Daoy (cell line): Measurements from ENCODE around the gene MYRIP. TPM values are rescaled to one million over a fixed set of nuclear protein-coding genes. Genes with fewer than 3 reads are reported as not detected.
"Not testable (repeated sequence)": the region's sequence is repeated elsewhere in the genome, so short reads cannot be mapped to it uniquely, and the experiment has no call there.

Experiments
- DNase-seq: peaks from one replicate; pipeline ENCODE4 v3.0.0-alpha.2; 2015; ENCODE audit warnings: low read depth
- total RNA-seq: library from RNA; depleted of rRNA; stranded (reverse); fragments of >200 nt; shearing (Covaris generic); gene quantifications from 2 replicates; pipeline ENCODE4 v1.2.3, GENCODE V29; 2014

MYRIP gene
- total RNA-seq, 1 experiment from 2014 or later, result not detected

DNA sequence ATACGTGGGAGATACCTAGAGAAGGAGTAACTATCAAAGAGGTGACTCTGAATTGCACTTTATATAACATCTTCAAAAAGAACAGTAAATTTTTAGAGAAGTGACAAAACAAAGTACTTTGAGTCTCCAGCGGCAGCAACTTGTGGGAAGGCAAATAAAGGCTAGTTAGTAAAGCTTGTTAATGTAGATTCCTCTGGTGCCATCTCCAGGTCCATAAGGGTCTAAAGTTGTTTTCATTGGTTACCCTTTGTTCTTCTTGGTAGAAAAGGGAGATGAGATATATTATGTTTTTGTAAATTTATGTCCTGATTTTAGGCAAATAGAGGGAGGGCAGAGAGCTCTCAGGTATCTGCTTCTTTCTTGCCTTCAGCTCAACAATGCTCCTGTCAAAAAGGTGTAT lies 161.6 kb downstream of the MYRIP start:
- no peak for DNase-seq

DNA sequence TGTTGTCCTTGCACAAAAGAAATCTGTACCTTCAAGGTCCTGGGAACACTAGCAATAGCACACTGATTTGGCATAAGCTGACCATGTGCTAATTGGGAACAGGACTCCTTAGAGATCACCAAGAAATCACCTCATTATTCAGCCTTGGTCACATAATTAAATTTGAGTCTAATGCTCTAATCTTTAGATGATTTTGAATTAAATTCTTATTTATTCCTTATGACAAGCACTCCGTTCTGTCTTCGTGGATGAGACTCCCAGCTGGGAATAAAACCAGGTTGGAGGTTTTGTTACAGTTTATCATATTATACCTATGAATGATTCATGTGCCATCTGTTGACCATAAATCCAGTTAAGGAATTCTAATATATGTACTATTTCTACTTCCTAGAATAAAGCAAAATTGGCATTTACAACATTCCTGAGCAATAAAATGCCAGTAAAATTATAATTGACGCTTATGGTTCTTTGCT lies 162.2 kb downstream of the MYRIP start:
- DNase-seq, result no peak

DNA sequence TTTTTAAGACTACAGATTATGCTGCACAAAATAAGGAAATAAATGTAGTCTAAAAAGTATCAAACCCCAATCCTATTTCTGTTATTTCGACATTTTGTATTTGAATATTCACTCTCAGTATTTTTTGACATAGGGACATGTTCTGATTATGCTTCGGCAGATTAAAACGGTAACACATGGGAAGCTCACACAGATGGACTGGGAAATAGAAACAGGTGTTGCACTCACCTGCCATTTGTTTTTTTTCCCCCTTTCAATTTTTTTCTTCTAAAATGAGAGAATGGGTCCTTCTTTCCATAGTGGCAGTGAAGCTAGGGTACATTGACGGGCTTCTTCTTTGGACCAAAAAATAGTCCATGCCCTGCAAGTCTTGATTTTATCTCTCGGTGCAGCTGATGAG lies 163.1 kb downstream of the MYRIP start:
- DNase-seq, result no peak

DNA sequence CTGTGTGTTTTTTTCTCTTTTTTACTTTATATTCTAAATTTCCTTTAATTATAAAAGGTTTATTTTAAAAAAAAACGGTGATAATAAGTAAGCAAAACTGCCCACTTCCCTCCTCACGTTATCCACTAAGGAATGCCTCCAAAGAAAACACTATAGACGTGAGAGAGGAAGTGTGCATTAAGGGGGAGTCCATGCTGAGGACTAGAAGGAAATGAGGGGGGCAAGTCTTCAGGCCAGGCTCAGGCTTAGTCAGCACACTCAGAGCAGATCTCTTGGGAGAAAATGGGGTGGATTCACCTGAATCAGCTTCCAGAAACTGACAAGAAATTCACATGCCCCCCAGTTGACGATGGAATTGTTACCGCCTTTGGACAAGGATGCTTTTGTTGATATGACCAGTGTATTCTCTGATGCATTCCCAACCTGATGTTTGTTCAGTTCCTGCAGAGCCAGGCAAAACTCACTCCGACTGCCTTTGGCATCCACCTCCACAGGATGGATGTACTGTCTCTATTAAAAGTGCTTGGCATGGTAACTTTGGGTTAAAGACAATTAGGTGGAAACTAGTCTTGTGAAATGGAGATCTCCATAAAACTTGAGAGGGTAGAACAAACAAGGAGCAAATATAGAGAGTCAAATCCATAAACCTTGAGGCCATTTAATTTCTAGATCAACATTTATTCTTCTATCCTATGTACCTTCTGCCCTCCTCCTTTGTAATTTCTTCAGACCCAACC lies 167.8 kb downstream of the MYRIP start:
- DNase-seq, result no peak

DNA sequence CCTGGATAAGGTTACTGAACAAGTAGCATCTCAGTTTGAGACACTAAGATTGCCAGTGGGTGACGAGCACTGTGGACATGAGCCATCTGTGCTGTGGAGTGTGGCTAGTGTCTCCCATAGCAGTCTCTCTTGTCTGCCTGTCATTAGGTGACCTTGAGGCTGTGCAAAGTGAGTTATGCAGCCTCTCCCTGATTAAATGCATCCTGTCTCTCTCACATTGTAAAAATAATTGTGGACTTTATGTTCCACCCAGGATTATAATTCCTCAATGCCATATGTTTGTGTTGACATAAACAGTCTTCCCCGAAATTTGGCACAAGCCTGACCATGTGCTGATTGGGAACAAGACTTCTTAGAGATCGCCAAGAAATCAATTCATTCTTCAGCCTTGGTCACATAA lies 168.9 kb downstream of the MYRIP start:
- no peak for DNase-seq

DNA sequence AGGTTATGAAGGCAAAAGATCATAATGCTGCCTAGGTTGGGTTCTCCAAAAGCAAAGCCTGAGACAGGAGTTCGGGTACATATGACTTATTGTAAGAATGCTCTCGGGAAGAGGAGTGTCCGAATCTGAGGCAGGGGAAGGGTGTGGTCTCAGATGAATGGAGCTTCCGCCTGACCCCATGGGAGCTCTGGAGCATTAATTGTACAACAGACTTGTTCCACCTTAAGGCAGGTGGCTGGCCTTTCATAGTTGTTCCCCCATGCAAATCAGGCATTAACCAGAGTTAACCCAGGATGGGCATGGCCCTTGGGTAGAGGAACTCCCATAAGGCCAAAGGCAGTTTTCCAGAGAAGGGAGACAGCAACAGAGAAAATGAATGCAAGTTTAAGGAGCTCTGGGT lies 170.6 kb downstream of the MYRIP start:
- DNase-seq, result no peak

DNA sequence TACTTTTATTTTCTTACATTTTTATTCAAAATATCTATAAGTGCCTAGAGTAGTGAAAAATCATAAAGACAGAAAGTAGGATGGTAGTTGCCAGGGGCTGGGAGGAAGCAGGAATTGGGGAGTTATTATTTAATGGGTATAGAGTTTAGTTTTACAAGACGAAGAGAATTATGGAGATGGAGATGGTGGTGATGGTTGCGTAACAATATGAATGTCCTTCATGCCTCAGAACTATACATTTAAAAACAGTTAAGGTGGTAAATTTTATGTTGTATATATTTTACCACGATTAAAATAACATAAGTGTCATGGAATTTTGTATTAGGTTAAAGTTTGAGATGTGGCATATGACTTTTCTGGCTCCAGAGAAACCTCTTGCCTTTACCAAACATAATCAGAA lies 171.4 kb downstream of the MYRIP start:
- no peak for DNase-seq

DNA sequence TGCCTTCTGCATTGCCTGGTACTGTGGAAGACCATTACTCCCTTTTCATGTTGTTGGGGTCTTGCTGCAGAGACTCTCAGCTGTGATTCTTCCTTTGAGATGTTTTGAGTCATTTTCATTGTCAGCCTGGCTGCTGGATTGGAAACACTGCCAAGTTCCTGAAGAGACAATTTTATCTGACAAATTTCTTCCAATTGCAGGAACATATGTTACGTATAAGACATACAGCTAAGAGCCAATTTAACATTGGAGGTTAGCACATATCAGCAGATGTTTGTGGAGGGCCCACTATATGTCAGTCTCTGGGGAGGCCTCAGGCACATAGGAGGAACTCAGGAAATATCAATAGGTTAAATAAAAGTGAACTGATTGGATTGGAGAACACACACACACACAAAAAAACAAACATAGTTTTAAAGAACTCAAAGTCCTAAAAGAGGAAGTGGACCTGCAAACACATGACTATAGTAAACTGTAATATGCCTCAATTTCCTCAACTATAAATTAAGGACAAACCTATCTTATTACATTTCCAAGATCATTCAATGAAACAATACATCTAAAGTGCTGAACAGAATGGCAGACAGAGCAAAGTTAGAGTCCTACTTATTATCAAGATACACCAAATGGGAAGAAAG lies 172.3 kb downstream of the MYRIP start:
- DNase-seq, result no peak

DNA sequence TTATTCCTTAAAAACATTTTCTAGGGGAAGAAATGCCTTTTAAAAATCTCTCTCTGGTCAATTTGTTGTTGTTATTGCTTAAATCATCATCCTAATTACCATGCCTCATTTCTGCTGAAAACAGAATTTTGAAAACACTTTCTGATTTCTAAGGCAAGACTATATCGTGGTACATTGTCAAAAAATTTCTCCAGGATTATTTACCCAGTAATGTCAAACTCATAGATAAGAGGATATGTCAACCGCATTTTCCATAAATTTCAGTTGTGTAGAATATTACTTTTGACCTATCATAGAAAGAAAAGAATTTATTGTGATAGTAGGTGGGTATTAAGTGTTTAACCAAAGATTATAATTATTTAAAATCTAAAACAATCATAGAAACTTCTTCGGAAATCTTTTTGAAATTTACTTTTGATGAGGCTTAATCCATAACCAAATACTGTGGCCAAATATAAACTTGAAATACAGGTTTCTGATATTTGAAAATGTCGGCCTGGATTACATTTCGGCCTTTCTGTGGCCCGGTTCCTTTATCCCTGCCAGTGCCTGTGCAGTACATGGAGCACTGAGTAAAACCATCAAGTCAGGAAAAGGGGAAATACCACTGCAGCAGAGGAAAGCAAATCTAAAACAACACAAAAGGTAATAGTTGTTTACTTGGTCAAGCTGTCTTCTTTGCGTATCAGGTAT lies 173.4 kb downstream of the MYRIP start:
- DNase-seq, result no peak

DNA sequence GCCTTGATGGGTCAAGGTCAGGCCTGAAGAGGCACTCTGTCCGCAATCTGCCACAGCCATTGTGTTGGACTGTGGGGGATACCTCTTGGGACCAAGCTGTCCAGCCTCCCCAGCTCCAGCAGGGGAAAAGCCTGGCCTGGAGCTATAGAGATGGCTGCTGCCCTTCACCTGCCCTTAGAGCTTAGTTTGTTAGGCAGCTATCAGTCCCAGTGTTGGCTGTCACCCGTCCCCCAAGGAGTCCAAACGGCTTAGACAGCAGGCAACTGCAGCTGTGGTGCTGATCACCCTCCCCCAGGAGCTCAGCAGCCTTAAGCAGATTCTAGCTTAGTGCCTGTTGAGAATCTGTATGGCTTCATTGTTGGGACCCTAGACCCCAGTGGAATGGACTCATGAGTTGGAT lies 180.3 kb downstream of the MYRIP start:
- DNase-seq, result no peak

DNA sequence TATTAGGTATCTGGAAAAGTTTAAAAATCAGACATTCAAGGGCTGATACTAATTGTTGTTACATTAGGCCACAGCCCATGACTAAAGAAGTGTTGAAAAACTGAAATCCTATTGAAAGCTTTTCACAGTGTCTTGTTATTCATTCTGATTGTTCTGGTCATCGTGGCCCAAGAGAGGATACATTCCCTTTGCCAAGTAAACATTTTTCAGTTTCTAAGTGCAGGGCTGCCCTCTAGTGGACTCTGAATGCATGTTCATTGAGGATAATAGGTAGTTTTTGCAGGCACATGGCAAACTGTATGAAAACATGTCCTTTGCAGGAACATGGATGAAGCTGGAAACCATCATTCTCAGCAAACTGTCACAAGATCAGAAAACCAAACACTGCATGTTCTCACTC lies 181.1 kb downstream of the MYRIP start:
- peak; percentile 4 for DNase-seq

DNA sequence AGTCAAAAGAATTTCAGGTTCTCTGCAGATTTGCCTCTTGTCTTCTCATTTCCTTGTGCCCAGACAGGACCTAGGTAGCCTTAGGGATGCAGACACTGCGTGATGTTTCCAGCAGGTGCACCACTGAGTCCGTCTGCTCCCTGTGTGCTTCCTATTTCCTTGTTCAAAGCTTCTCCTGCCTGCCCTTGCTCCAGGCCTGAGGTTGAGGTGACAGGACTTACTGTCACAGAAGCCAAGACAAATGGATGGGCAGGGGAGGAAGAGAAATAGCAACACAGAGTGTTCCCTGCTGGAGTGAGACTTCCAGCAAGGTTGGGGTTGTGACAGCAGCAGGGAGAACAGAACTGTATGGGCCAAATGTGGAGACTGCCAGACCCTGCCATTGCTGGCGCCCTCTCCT lies 199.4 kb downstream of the MYRIP start:
- no peak for DNase-seq

DNA sequence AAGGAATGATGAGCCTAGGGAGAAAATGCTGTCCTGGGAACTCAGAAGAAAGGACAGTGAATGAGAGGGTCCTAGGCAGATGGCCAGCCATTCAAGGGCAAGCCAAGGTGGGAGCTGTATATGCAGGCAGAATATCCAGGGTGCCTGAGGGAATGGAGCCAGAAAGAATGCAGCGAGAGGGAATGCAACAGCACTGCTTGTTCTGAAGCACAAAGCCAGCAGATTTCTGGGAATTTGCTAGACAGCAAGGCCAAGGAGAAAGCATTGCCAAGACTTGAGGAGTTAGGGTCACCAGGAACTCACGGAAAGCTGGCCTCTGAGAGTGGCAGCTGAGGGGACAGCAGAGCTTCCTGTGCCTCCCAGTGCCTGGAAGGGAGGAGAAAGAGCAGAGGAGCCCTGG lies 200.6 kb downstream of the MYRIP start:
- DNase-seq, result no peak

DNA sequence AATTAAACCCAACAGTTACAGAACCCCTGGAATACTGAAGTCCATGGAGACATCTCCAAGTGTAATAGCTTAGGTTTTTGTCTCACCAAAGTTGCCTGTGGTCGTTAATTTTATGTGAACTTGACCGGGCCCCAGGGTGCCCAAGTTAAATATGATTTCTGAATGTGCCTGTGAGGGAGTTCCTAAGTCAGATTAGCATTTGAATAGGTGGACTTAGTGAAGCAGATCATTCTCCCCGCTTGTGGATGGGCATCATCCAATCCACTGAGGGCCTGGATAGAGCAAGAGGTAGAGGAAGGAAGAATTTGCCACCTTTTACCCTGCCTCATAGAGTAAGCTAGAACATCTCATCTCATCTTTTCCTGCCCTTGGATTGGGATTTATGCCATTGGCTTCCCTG lies 203.0 kb downstream of the MYRIP start:
- DNase-seq, result no peak

DNA sequence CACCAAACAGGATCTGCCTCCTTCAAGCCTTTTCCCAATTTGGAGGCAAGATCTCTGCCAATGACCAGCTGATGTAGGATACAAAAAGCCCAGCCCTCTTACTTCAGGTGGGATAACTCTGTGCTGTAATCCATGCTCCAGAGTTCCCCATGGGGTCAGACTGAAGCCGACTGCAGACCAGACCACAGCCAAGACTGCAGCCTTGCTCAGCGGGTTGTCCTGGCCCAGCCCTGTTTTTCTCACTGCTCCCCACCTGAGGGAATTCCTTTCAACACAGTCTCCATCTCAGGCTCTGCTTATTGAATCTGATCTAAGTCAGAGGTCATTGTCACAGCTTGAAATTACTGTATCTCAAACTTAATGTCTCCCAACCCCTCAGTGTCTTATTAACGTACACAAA lies 207.0 kb downstream of the MYRIP start:
- no peak for DNase-seq

DNA sequence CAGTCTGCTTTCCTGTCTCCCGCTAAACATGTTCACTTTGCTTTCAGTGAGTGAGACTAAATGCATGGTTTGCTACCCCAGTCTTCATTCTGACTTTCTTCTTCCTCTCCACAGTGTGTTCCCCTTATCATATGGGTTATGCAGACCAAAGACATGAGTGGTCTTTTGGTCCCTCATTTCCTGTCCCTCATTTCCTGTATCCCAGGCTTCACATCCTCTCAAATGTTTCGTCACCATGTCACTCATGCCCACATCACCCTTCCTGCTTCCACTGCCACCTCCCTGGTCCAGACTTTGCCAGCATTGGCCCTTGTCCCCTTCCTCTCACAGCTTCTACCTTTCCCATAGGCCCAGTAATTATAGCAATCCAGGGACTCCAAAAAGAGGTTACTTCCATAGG lies 209.0 kb downstream of the MYRIP start:
- DNase-seq, result no peak

DNA sequence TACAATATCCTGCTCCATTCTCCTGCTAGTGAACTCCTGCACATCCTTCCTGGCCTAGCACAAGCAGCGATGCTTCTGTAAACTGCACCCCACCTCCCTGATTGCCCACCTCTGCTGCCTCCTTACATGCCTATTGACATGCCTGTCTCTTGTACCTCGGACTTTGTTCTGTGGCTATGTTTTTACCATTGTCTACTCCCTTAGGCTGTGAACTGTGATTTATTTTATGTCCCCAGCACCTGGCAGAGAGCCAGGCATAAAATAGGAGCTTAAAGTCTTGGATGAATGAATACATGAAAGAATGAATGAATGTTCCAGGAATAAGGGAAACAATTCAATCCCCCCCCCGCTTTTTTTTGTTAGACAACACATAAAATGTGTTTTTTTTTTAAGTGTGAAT lies 210.0 kb downstream of the MYRIP start:
- DNase-seq, result no peak

DNA sequence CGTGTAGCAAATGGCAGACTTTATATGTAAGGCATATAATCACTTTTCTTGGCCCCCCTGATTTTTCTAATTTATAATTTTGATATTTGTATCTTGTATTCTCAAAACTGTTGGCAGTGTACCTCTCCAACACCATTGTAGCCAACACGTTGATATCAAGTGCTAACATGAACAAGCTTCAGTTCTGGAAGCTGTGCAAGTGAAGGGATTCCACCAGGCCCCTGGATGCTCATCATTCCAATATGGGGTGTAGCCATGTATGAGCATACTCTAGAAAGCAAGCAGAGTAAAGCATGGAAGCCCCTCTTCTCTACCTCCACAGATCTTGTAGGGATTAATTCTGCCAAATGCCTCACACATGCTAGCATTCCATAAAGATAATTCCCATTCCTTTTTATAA lies 211.3 kb downstream of the MYRIP start:
- no peak for DNase-seq

DNA sequence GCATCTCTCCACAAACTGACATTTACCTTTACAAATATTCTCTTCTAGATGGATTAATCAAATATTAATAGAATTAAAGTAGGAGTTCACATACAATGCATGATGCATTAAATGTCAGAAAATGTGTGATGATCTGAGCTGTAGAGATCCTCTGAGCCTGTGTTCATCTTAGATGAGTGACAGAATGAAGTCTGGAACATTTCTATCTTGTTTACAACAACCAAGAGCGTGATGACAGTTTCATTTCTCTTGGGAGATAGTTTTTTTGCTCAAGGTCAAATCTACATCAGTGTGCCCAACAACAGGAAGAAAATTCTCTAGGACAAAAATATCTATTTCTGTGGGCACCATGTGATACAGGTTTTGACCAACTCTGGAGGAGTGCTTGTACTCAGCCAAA lies 211.9 kb downstream of the MYRIP start:
- no peak for DNase-seq

DNA sequence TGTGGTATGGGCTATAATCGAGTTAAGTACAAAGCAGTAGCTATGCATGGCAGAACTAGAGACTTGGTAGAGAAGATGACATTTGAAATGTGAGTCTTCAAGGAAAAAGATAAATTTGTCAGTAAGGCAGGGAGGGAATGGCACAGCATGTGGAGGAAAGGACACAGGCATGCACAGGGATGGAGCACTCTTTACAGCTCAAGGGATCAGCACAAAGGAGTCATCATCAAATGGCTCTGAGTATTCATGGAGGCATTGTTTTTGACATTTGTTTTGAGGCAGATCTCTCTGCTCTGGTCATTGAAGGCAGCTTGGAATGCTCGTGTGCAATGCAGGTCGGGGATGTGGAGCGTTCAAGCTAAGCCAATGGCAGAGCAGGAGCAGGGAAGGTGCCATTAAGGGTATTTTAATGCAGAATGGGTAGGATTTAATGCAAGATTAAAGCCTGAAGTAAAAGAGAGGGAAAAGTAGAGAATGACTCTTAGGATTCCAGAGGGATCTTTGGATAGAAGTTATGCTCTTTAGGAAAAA lies 213.0 kb downstream of the MYRIP start:
- no peak for DNase-seq

DNA sequence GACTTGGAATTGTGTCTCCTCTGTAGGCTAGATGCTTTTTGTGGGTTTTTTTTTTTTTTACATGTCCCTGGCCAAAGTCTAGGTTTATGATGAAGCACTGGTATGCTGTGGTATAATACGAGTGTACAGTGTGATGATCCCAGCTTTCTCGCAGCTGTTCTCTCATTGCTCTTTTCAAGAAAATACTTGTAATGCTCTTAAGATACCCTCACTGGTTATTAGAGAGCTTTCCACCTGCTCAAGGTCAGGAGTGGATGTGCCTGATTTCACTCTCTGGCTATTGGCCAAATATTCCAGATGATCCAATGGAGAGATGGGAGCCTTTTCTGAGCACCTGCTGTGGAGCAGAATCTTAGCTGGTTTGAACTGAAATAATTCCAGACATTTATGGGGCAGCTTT lies 215.1 kb downstream of the MYRIP start:
- no peak for DNase-seq

DNA sequence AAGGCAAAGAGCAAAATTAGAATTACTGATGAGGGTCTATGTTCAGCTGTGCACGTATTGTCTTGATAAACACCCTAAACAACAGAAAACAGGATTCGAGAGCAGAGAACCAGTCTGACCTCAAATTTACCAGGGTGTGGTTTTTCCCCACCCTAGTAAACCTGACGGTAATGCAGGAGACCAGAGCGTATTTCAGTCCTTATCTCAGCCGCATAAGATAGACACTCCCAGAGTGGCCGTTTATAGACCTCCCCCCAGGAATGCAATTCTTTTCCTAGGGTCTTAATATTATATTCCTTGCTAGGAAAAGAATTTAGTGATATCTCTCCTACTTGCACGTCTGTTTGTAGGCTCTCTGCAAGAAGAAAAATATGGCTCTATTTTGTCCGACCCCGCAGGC lies 216.5 kb downstream of the MYRIP start:
- DNase-seq, result not testable (repeated sequence)

DNA sequence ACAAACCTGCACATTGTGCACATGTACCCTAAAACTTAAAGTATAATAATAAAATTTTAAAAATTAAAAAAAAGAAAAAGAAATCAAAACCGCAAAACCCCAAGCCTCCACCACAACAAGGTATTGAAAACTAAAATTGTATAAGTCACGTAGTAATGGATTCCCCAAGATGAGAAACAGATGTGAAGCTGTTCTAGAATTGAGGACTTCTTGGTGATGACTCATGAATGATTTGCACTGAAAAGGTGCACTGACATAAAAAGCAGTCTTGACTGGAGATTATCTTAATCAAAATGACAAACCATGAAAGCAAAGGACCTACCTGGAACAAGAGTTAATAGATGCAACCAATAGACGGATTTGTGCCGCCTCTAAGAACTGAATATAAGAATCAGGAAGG lies 225.8 kb downstream of the MYRIP start:
- DNase-seq, result no peak
